H9 (cell line): ENCODE measurements around the gene RGS13. TPM values are rescaled to one million over a fixed set of nuclear protein-coding genes. Genes with fewer than 3 reads are reported as not detected.

Experiments used
- DNase-seq: peaks from one replicate; pipeline ENCODE4 v3.0.0-alpha.2; 2017
- H2AFZ ChIP-seq: one replicate; pipeline ENCODE4 v1.6.1; 2013; ENCODE audit warnings: mild to moderate bottlenecking, low read length, control low read depth, moderate library complexity
- H2AK5ac ChIP-seq: 2 replicates; pipeline ENCODE4 v1.6.1; 2013; ENCODE audit warnings: low read length, control low read depth, mixed read lengths; ENCODE audit not compliant: insufficient read length
- H2BK120ac ChIP-seq: one replicate; pipeline ENCODE4 v1.6.1; 2013; ENCODE audit warnings: low read depth, mild to moderate bottlenecking, low read length, control low read depth, inconsistent platforms; ENCODE audit not compliant: poor library complexity, severe bottlenecking
- H2BK12ac ChIP-seq: 2 replicates; pipeline ENCODE4 v1.6.1; 2013; ENCODE audit warnings: low read length, control low read depth, mixed read lengths, low read depth; ENCODE audit not compliant: insufficient read length
- H2BK15ac ChIP-seq: 2 replicates; pipeline ENCODE4 v1.6.1; 2013; ENCODE audit warnings: low read depth, low read length, control low read depth
- H2BK20ac ChIP-seq: one replicate; pipeline ENCODE4 v1.6.1; 2013; ENCODE audit warnings: low read depth, mild to moderate bottlenecking, low read length, control low read depth, inconsistent platforms; ENCODE audit not compliant: poor library complexity, severe bottlenecking
- H2BK5ac ChIP-seq: 2 replicates; pipeline ENCODE4 v1.6.1; 2013; ENCODE audit warnings: low read length, control low read depth, mixed read lengths; ENCODE audit not compliant: insufficient read length
- H3K14ac ChIP-seq: 2 replicates; pipeline ENCODE4 v1.6.1; 2013; ENCODE audit warnings: low read length, control low read depth; ENCODE audit not compliant: insufficient read depth
- H3K18ac ChIP-seq: 2 replicates; pipeline ENCODE4 v1.6.1; 2013; ENCODE audit warnings: low read depth, mild to moderate bottlenecking, mixed read lengths, low read length, control low read depth; ENCODE audit not compliant: insufficient read length
- H3K23ac ChIP-seq: 2 replicates; pipeline ENCODE4 v1.6.1; 2013; ENCODE audit warnings: low read length, control low read depth, mixed read lengths, low read depth; ENCODE audit not compliant: insufficient read length
- H3K23me2 ChIP-seq: 2 replicates; pipeline ENCODE4 v1.6.1; 2013; ENCODE audit warnings: low read depth, mild to moderate bottlenecking, mixed read lengths, low read length, control low read depth; ENCODE audit not compliant: insufficient read length, poor library complexity, severe bottlenecking
- H3K27ac ChIP-seq: 2 replicates; pipeline ENCODE4 v1.5.1; 2013; ENCODE audit warnings: low read length, control low read depth, mixed read lengths, low read depth; ENCODE audit not compliant: insufficient read length
- H3K27me3 ChIP-seq: 2 replicates; pipeline ENCODE4 v1.6.1; 2013; ENCODE audit warnings: low read length, control low read depth, inconsistent platforms; ENCODE audit not compliant: insufficient read depth
- H3K4ac ChIP-seq: 2 replicates; pipeline ENCODE4 v1.6.1; 2013; ENCODE audit warnings: low read depth, mild to moderate bottlenecking, control low read depth, inconsistent platforms, low read length, moderate library complexity
- H3K4me1 ChIP-seq: 2 replicates; pipeline ENCODE4 v1.6.1; 2013; ENCODE audit warnings: low read length, control low read depth, inconsistent platforms; ENCODE audit not compliant: insufficient read depth
- H3K4me2 ChIP-seq: 2 replicates; pipeline ENCODE4 v1.6.1; 2013; ENCODE audit warnings: low read length, control low read depth, mixed read lengths; ENCODE audit not compliant: insufficient read length, insufficient read depth
- H3K56ac ChIP-seq: 2 replicates; pipeline ENCODE4 v1.6.1; 2013; ENCODE audit warnings: low read depth, mild to moderate bottlenecking, mixed read lengths, low read length, control low read depth; ENCODE audit not compliant: insufficient read length
- H3K79me1 ChIP-seq: 2 replicates; pipeline ENCODE4 v1.6.1; 2013; ENCODE audit warnings: low read depth, mild to moderate bottlenecking, moderate library complexity, low read length, control low read depth, inconsistent platforms; ENCODE audit not compliant: insufficient read depth, poor library complexity, severe bottlenecking
- H3K79me2 ChIP-seq: 2 replicates; pipeline ENCODE4 v1.6.1; 2013; ENCODE audit warnings: low read length, control low read depth, inconsistent platforms; ENCODE audit not compliant: insufficient read depth
- H3K9ac ChIP-seq: 2 replicates; pipeline ENCODE4 v1.6.1; 2013; ENCODE audit warnings: low read length, control low read depth, mixed read lengths; ENCODE audit not compliant: insufficient read length; ENCODE audit errors: extremely low read depth
- H3K9me3 ChIP-seq: one replicate; pipeline ENCODE4 v1.6.1; 2013; ENCODE audit warnings: low read depth, low read length, inconsistent platforms; ENCODE audit not compliant: control insufficient read depth
- H3T11ph ChIP-seq: one replicate; pipeline ENCODE4 v1.6.1; 2013; ENCODE audit warnings: mild to moderate bottlenecking, low read length, control low read depth, inconsistent platforms
- H4K20me1 ChIP-seq: one replicate; pipeline ENCODE4 v1.6.1; 2013; ENCODE audit not compliant: control insufficient read depth, insufficient read length, insufficient read depth
- H4K5ac ChIP-seq: 2 replicates; pipeline ENCODE4 v1.6.1; 2013; ENCODE audit warnings: low read depth, mild to moderate bottlenecking, mixed read lengths, low read length, control low read depth; ENCODE audit not compliant: insufficient read length
- H4K8ac ChIP-seq: replicated peaks from 2 replicates; pipeline ENCODE4 v1.6.1; 2013; ENCODE audit warnings: low read length, control low read depth, mixed read lengths, low read depth; ENCODE audit not compliant: insufficient read length
- H4K91ac ChIP-seq: 2 replicates; pipeline ENCODE4 v1.6.1; 2013; ENCODE audit warnings: low read depth, mild to moderate bottlenecking, moderate library complexity, mixed read lengths, low read length, control low read depth; ENCODE audit not compliant: insufficient read length
- H3K27ac Mint-ChIP-seq, 3 experiments: 2 replicates in 2 of 3; 3 replicates in 1 of 3; pipeline ENCODE4 v1.8.0; 2020 to 2021; ENCODE audit warnings: mixed read lengths in 3 of 3, mild to moderate bottlenecking in 1 of 3, moderate library complexity in 1 of 3
- H3K27me3 Mint-ChIP-seq: 2 replicates; pipeline ENCODE4 v1.8.0; 2021; ENCODE audit warnings: low read depth, mild to moderate bottlenecking, moderate library complexity, mixed read lengths
- H3K36me3 Mint-ChIP-seq, 3 experiments: 2 replicates in 2 of 3; 3 replicates in 1 of 3; pipeline ENCODE4 v1.8.0; 2020 to 2021; ENCODE audit warnings: low read depth in 3 of 3, mixed read lengths in 3 of 3; ENCODE audit not compliant: insufficient read depth in 1 of 3
- H3K4me1 Mint-ChIP-seq, 2 experiments: 2 replicates each; pipeline ENCODE4 v1.8.0; 2020; ENCODE audit warnings: mixed read lengths in 2 of 2
- H3K4me3 Mint-ChIP-seq, 2 experiments: 2 replicates in 1 of 2; 3 replicates in 1 of 2; pipeline ENCODE4 v1.8.0; 2020 to 2021; ENCODE audit warnings: mild to moderate bottlenecking in 2 of 2, mixed read lengths in 2 of 2, moderate library complexity in 1 of 2
- H3K9me3 Mint-ChIP-seq, 2 experiments: 2 replicates in 1 of 2; 3 replicates in 1 of 2; pipeline ENCODE4 v1.8.0; 2020; ENCODE audit warnings: mild to moderate bottlenecking in 2 of 2, mixed read lengths in 2 of 2, moderate library complexity in 1 of 2
- CTCF ChIP-seq: fragments of 200-600 bp; sonication (generic); conservative IDR thresholded peaks from 3 replicates; pipeline ENCODE4 v1.8.0; 2021; ENCODE audit warnings: antibody characterized with exemption, mild to moderate bottlenecking
- WGBS: extraction: QIAGEN DNeasy Blood & Tissue Kit; methylation state at CpG from one replicate; pipeline ENCODE4 v1.1.7; 2013; ENCODE audit warnings: missing lambda C conversion rate, low lambda C conversion rate, mixed read lengths; ENCODE audit not compliant: insufficient read length; ENCODE audit errors: extremely low coverage; 5-methylcytosine and 5-hydroxymethylcytosine counted together
- total RNA-seq: library from RNA; stranded (reverse); gene quantifications from 2 replicates; pipeline ENCODE4 v1.2.1, GENCODE V29; 2021

The RGS13 gene
- total RNA-seq, 1 experiment from 2014 or later = not detected

DNA sequence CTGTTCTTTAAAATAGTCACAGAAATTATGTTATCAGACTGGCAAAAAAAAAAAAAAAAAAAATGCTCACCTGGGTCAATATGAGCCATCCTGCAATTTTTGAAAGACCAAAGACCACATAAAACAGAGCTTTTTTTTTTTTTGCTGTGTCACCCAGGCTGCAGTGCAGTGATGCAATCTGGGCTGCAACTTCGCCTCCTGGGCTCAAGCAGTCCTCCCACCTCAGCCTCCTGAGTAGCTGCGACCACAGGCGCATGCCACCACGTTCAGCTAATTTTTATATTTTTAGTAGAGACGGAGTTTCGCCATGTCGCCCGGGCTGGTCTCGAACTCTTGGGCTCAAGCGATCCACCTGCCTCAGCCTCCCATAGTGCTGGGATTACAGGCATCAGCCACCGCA is 62.8 kb downstream of the RGS13 start:
- no peak overlapping the region for H4K5ac ChIP-seq
- no peak overlapping the region for H3K18ac ChIP-seq
- no peak overlapping the region for H2BK120ac ChIP-seq
- no peak overlapping the region for H3K56ac ChIP-seq
- H3K4me1 Mint-ChIP-seq = no peaks in the 10 kb centered on the region
- no peak overlapping the region for H2BK5ac ChIP-seq
- no peaks in the 10 kb centered on the region for H3K79me2 ChIP-seq
- H3K36me3 Mint-ChIP-seq = peaks cover 0 to 8% (median 3%) of the 10 kb centered on the region in 3 experiments; a peak in 4 of 7 replicates
- WGBS = no CpG with 5 or more reads among the region's 11 CpGs
- H3K4ac ChIP-seq = no peak overlapping the region
- H3K23me2 ChIP-seq = no peaks in the 10 kb centered on the region
- H3K9me3 Mint-ChIP-seq = peaks cover 3 to 6% of the 10 kb centered on the region in 2 experiments; a peak in 3 of 5 replicates
- no peak overlapping the region for H3K23ac ChIP-seq
- H2BK12ac ChIP-seq = no peak overlapping the region
- no peak overlapping the region for H2AFZ ChIP-seq
- no peak overlapping the region for H4K91ac ChIP-seq
- no peaks in the 10 kb centered on the region for H4K20me1 ChIP-seq
- H3K27me3 Mint-ChIP-seq = no peaks in the 10 kb centered on the region
- no peak overlapping the region for H2BK15ac ChIP-seq
- H2BK20ac ChIP-seq = no peak overlapping the region
- no peaks in the 10 kb centered on the region for H3K79me1 ChIP-seq
- no peaks in the 10 kb centered on the region for H3K27me3 ChIP-seq
- no peak overlapping the region for H3K9ac ChIP-seq
- H3K4me1 ChIP-seq = no peaks in the 10 kb centered on the region
- H3K4me3 Mint-ChIP-seq = no peak overlapping the region
- no peak overlapping the region for H2AK5ac ChIP-seq
- no peak overlapping the region for H3K14ac ChIP-seq
- H4K8ac ChIP-seq = no peak overlapping the region
- no peak overlapping the region for H3K27ac ChIP-seq
- H3K4me2 ChIP-seq = no peak overlapping the region
- no peaks in the 10 kb centered on the region for H3K9me3 ChIP-seq
- no peak for DNase-seq
- H3T11ph ChIP-seq = no peak overlapping the region
- 0 out of 7 replicates have a peak overlapping the region, but pooled peaks of 1 of the 3 experiments have one; percentile 58 for H3K27ac Mint-ChIP-seq
- no peak for TF ChIP-seq CTCF
